ENCODE data around the gene FBXL4. TPM values are rescaled to one million over a fixed set of nuclear protein-coding genes. Genes with fewer than 3 reads are reported as not detected.

FBXL4 gene
- total RNA-seq, 4 donors from 2014 or later, result 16.7 to 40.9 (median 35.8) TPM

- intact Hi-C loops (cut with DNase I; ENCODE audit: low total_unique reads), result no loop called here
- H3K4me1 ChIP-seq, result peaks cover 5 to 7% of the 10 kb centered on the region in 2 donors
Observed at GRCh38 chr6:98847416-98847778, 100.3 kb downstream of the FBXL4 start.

GRCh38 chr6:98846021-98846380 lies 101.7 kb downstream of the FBXL4 start:
- H3K4me3 ChIP-seq, result no peak overlapping the region
- H3K27me3 ChIP-seq, result peaks cover 26 to 67% of the 10 kb centered on the region in 2 donors
- no peak overlapping the region for H3K27ac ChIP-seq
- intact Hi-C loops (cut with DNase I; ENCODE audit: low total_unique reads), result no loop called here
- H3K36me3 ChIP-seq, result no peaks in the 10 kb centered on the region
- TF ChIP-seq CTCF (IDR thresholded peaks at IDR 0.05), result no peak
- no peak for TF ChIP-seq POLR2A (IDR thresholded peaks at IDR 0.05)
- H3K4me1 ChIP-seq, result peaks cover 5 to 7% of the 10 kb centered on the region in 2 donors
- DNase-seq, result no peak
- no peaks in the 10 kb centered on the region for H3K9me3 ChIP-seq

More at GRCh38 chr6:98847416-98847778, 100.3 kb downstream of the FBXL4 start:
- no peaks in the 10 kb centered on the region for H3K9me3 ChIP-seq
- H3K27ac ChIP-seq, result no peak overlapping the region
- TF ChIP-seq CTCF (IDR thresholded peaks at IDR 0.05) (no peak), POLR2A (IDR thresholded peaks at IDR 0.05) (no peak)
- H3K4me3 ChIP-seq, result no peak overlapping the region
- no peak for DNase-seq
- peaks cover 23 to 53% of the 10 kb centered on the region in 2 donors for H3K27me3 ChIP-seq
- no peaks in the 10 kb centered on the region for H3K36me3 ChIP-seq

- Histone ChIP-seq H3K36me3 (no peaks in the 10 kb centered on the region), H3K4me1 (peaks cover 5 to 7% of the 10 kb centered on the region in 2 donors), H3K4me3 (peak overlapping the region in 1 of 2 donors; percentile 22), H3K27me3 (peaks cover 26 to 72% of the 10 kb centered on the region in 2 donors), H3K9me3 (no peaks in the 10 kb centered on the region), H3K27ac (no peak overlapping the region)
- DNase-seq, result peak; percentile 50 to 66
- intact Hi-C loops (cut with DNase I; ENCODE audit: low total_unique reads), result no loop called here
- TF ChIP-seq POLR2A (IDR thresholded peaks at IDR 0.05), result no peak
- TF ChIP-seq CTCF (IDR thresholded peaks at IDR 0.05), result peak; percentile 56 to 80 (median 62)
Observed at GRCh38 chr6:98845211-98846020, 102.3 kb downstream of the FBXL4 start.

- TF ChIP-seq POLR2A (IDR thresholded peaks at IDR 0.05), result no peak
- DNase-seq, result no peak
- H3K27ac ChIP-seq, result no peak overlapping the region
- intact Hi-C loops (cut with DNase I; ENCODE audit: low total_unique reads), result no loop called here
- peak overlapping the region in 1 of 2 donors; percentile 22 for H3K4me3 ChIP-seq
- no peaks in the 10 kb centered on the region for H3K9me3 ChIP-seq
- no peaks in the 10 kb centered on the region for H3K36me3 ChIP-seq
- H3K4me1 ChIP-seq, result peaks cover 5 to 7% of the 10 kb centered on the region in 2 donors
- H3K27me3 ChIP-seq, result peaks cover 32 to 78% of the 10 kb centered on the region in 2 donors
Observed at GRCh38 chr6:98844244-98845210, 103.2 kb downstream of the FBXL4 start.

- Histone ChIP-seq H3K9me3 (no peaks in the 10 kb centered on the region), H3K27me3 (peaks cover 38 to 86% of the 10 kb centered on the region in 2 donors), H3K27ac (no peak overlapping the region), H3K4me1 (peaks cover 5 to 7% of the 10 kb centered on the region in 2 donors), H3K36me3 (no peaks in the 10 kb centered on the region), H3K4me3 (no peak overlapping the region)
- intact Hi-C loops (cut with DNase I; ENCODE audit: low total_unique reads), result no loop called here
- TF ChIP-seq CTCF (IDR thresholded peaks at IDR 0.05) (no peak), POLR2A (IDR thresholded peaks at IDR 0.05) (no peak)
- DNase-seq, result no peak
Observed at GRCh38 chr6:98843271-98844243, 104.2 kb downstream of the FBXL4 start.
